ENCODE results near the gene DLG1.

Gene DLG1

GRCh38 chr3:197320582-197320981, 22.2 kb upstream of the DLG1 start:
- DNase-seq (ENCODE audit: insufficient read length, low spot score), result no peak
- no peak for FAIRE-seq

GRCh38 chr3:197317250-197317963, 19.0 kb upstream of the DLG1 start:
- no peak for DNase-seq (ENCODE audit: insufficient read length, low spot score)
- FAIRE-seq, result no peak

- no peak for FAIRE-seq
- no peak for DNase-seq (ENCODE audit: insufficient read length, low spot score)
Observed at GRCh38 chr3:197312431-197312830, 14.0 kb upstream of the DLG1 start.

GRCh38 chr3:197311591-197311990, 13.2 kb upstream of the DLG1 start:
- FAIRE-seq (no peak), DNase-seq (ENCODE audit: insufficient read length, low spot score) (no peak)

- DNase-seq (ENCODE audit: insufficient read length, low spot score), result no peak
- FAIRE-seq, result no peak
Observed at GRCh38 chr3:197309528-197310361, 11.3 kb upstream of the DLG1 start.

GRCh38 chr3:197308591-197308990, 10.2 kb upstream of the DLG1 start:
- DNase-seq (ENCODE audit: insufficient read length, low spot score) (no peak), FAIRE-seq (no peak)

- DNase-seq (ENCODE audit: insufficient read length, low spot score) (no peak), FAIRE-seq (no peak)
Observed at GRCh38 chr3:197306374-197307086, 8.1 kb upstream of the DLG1 start.

- DNase-seq (ENCODE audit: insufficient read length, low spot score) (peak; percentile 19), FAIRE-seq (peak; percentile 76)
Observed at GRCh38 chr3:197305854-197306253, 7.4 kb upstream of the DLG1 start.

- DNase-seq (ENCODE audit: insufficient read length, low spot score) (no peak), FAIRE-seq (no peak)
Observed at GRCh38 chr3:197303452-197303851, 5.0 kb upstream of the DLG1 start.

- DNase-seq (ENCODE audit: insufficient read length, low spot score) (no peak), FAIRE-seq (no peak)
Observed at GRCh38 chr3:197302696-197303341, 4.4 kb upstream of the DLG1 start.

GRCh38 chr3:197302033-197302432, 3.6 kb upstream of the DLG1 start:
- no peak for FAIRE-seq
- no peak for DNase-seq (ENCODE audit: insufficient read length, low spot score)

GRCh38 chr3:197300361-197300760, 1.9 kb upstream of the DLG1 start:
- DNase-seq (ENCODE audit: insufficient read length, low spot score), result no peak
- FAIRE-seq, result no peak

- peak; percentile 26 for DNase-seq (ENCODE audit: insufficient read length, low spot score)
- FAIRE-seq, result peak; percentile 26
Observed at GRCh38 chr3:197298945-197299854, 788 bp upstream of the DLG1 start.

- DNase-seq (ENCODE audit: insufficient read length, low spot score), result peak; percentile 81
- FAIRE-seq, result peak; percentile 83
Observed at GRCh38 chr3:197297476-197298340, 704 bp downstream of the DLG1 start.

GRCh38 chr3:197297002-197297401, 1.4 kb downstream of the DLG1 start:
- peak; percentile 35 for FAIRE-seq
- no peak for DNase-seq (ENCODE audit: insufficient read length, low spot score)

- DNase-seq (ENCODE audit: insufficient read length, low spot score) (no peak), FAIRE-seq (no peak)
Observed at GRCh38 chr3:197296545-197296944, 1.9 kb downstream of the DLG1 start.

GRCh38 chr3:197295871-197296270, 2.5 kb downstream of the DLG1 start:
- DNase-seq (ENCODE audit: insufficient read length, low spot score) (no peak), FAIRE-seq (no peak)

- no peak for DNase-seq (ENCODE audit: insufficient read length, low spot score)
- FAIRE-seq, result no peak
Observed at GRCh38 chr3:197293605-197294237, 4.7 kb downstream of the DLG1 start.

- FAIRE-seq (no peak), DNase-seq (ENCODE audit: insufficient read length, low spot score) (no peak)
Observed at GRCh38 chr3:197292648-197293047, 5.8 kb downstream of the DLG1 start.
